Measurements from ENCODE around the gene PRSS33. TPM values are rescaled to one million over a fixed set of nuclear protein-coding genes. Genes with fewer than 3 reads are reported as not detected.

PRSS33 gene
- total RNA-seq, 1 donor from 2014 or later = not detected

DNA sequence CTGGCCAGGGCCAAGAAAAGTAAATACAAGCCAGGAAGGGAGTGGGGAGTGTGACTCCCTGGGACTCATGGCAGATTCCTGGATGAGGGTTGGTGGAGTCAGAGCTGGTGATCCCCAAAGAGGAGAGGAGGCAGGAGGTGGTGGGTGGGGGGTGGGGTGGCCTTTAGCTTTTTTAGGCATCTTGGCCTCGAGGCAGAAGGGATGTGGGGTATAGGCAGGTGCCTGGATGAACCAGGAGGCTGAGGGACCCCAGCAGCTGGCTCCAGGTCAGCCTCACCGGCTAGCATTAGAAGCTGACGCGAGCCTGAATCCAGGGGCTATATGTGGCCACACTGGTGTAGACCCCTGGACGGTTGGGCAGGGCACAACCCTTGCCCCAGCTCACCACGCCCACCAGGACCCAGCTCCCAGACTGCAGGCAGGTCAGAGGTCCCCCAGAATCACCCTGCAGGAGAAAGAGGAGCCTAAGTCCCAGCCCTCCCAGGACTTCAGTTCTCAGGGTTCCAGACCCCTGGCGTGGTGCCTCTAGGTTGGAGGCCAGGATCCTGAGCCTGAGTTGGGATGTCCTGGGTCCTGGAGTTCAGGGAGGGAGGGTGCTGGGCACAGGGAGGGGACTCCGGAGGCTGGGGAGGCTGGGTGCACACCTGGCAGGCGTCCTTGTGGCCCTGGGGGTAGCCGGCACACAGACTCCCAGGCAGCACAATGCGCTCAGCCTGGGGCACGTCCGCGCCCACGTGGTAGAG lies 2.8 kb downstream of the PRSS33 start:
- no peaks in the 10 kb centered on the region for H3K36me3 ChIP-seq (ENCODE audit: control insufficient read depth, insufficient read depth, low read length)
- no peak for DNase-seq (ENCODE audit: low read depth)
- no peak for FAIRE-seq

DNA sequence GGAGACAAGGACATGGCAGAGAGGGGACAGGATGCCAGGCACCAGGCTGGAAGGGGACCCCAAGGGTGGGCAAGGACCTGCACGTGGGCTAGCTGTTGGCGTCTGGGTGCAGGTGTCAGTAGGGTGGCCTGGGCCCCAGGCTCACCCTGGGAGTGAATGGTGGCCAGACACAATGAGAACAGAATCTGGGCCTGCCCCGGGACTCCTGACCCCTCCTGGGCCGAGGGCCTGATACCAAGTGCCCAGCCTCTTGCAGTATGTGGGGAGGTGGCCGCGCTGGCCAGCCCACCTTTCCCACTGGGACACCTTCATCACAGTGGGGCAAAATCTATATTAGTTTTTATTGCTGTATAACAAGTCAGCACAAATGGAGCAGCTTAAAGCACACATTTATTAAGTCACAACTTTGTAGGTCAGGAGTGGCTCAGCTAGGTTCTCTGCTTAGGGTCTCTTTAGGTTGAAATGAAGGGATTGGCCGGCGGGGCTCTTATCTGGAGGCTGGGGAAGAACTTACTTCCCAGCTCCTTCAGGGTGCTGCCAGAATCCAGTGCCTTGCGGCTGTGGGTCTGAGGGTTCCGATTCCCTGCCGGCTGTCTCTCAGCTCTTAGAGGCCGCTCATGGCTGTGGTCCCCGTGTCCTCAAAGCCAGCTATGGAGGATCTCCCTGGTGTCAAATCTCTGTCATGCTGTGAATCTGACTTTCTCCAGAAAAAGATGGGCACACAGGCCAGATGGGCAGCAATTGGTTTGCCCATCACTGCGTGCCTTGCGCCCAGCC lies 3.6 kb downstream of the PRSS33 start:
- Histone ChIP-seq H3K27me3 (ENCODE audit: control insufficient read depth, insufficient read depth, low read length) (peaks cover 20% of the 10 kb centered on the region), H3K36me3 (ENCODE audit: control insufficient read depth, insufficient read depth, low read length) (no peaks in the 10 kb centered on the region), H3K4me3 (ENCODE audit: low read depth, low read length) (no peak overlapping the region)
- DNase-seq (ENCODE audit: low read depth) (no peak), FAIRE-seq (no peak)
- TF ChIP-seq, protein P1, sequence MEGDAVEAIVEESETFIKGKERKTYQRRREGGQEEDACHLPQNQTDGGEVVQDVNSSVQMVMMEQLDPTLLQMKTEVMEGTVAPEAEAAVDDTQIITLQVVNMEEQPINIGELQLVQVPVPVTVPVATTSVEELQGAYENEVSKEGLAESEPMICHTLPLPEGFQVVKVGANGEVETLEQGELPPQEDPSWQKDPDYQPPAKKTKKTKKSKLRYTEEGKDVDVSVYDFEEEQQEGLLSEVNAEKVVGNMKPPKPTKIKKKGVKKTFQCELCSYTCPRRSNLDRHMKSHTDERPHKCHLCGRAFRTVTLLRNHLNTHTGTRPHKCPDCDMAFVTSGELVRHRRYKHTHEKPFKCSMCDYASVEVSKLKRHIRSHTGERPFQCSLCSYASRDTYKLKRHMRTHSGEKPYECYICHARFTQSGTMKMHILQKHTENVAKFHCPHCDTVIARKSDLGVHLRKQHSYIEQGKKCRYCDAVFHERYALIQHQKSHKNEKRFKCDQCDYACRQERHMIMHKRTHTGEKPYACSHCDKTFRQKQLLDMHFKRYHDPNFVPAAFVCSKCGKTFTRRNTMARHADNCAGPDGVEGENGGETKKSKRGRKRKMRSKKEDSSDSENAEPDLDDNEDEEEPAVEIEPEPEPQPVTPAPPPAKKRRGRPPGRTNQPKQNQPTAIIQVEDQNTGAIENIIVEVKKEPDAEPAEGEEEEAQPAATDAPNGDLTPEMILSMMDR (IDR thresholded peaks at IDR 0.05; ENCODE audit: insufficient read depth, low read length, severe bottlenecking) = no peak

More for the DNA sequence above, 2.8 kb downstream of the PRSS33 start:
- peaks cover 20% of the 10 kb centered on the region for H3K27me3 ChIP-seq (ENCODE audit: control insufficient read depth, insufficient read depth, low read length)
- TF ChIP-seq, protein P1 (IDR thresholded peaks at IDR 0.05; ENCODE audit: insufficient read depth, low read length, severe bottlenecking) = no peak
- H3K4me3 ChIP-seq (ENCODE audit: low read depth, low read length) = no peak overlapping the region

DNA sequence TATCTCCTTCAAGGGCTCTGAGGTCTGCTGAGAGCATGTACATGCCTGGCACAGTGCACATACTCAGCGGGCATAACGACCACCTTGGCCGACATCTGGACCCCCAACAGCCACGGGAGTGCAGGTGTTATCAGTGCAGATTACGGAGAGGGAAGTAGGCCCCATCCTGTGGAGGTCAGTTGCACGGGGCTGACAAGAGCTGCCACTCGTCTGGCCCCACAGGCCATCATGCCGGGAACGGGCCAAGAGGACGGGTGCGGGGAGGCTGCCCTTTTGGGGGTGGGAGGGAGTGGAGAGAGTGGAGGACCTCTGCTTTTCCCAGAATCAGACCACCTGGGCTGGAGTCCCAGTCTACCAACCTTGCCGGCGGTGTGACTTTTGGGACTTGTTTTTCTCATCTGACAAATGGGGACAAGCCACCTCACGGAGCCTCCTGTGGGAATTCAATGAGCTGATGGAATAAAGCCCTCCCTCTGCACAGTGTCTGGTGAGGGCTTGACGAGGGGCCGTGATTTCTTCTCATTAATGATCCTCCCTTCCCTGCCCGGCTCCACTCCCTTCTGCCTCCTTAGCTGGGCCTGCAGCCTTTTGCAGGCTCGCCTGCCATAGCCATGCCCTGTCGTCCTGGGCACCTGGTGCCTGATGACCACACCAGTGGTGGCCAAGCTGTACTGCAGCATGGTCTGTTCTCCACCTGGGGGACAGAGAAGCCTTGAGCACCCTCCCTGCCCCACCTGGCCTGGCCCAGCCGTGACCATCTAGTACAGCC lies 4.6 kb downstream of the PRSS33 start:
- DNase-seq (ENCODE audit: low read depth) = no peak
- no peaks in the 10 kb centered on the region for H3K36me3 ChIP-seq (ENCODE audit: control insufficient read depth, insufficient read depth, low read length)
- no peak overlapping the region for H3K4me3 ChIP-seq (ENCODE audit: low read depth, low read length)
- TF ChIP-seq, protein P1 (IDR thresholded peaks at IDR 0.05; ENCODE audit: insufficient read depth, low read length, severe bottlenecking) = no peak
- H3K27me3 ChIP-seq (ENCODE audit: control insufficient read depth, insufficient read depth, low read length) = peaks cover 17% of the 10 kb centered on the region
- FAIRE-seq = no peak

DNA sequence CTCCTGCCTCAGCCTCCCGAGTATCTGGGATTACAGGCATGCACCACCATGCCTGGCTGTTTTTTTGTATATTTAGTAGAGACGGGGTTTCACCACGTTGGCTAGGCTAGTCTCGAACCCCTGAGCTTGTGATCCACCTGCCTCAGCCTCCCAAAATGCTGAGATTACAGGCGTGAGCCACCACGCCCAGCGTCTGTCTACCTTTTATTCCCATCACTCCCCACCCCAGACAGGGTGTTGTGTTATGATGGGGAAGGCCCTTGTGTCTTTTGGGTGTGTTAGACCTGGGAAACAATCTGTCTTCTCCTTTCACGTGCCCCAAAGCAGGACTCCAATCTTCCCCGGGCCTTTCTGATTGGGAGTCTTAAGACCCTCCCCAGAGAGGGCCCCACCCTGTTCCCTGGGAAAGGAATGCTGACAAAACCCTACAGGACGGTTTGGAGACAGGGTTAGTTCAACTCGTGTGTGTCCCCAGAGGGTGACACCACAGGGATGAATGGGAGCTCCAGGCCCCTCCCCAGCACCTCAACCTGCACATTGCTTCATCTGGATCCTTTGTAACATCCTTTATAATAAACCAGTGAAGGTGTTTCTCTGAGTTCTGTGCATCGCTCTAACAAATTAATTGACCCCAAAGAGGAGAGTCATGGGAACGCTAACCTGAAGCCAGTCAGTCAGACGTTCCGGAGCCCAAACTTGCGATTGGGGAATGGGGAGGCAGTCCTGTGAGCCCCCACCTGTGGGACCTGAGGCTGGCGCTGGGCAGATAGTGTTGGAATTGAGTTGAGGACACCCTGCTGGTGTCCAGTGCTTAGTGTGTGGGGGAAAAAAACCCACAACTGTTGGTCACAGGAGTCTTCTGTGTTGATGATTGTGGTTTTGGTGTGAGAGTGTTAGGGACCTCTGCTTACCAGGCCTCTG lies 7.1 kb downstream of the PRSS33 start:
- FAIRE-seq (no peak), DNase-seq (ENCODE audit: low read depth) (no peak)
- peaks cover under 1% of the 10 kb centered on the region for H3K36me3 ChIP-seq (ENCODE audit: control insufficient read depth, insufficient read depth, low read length)
- TF ChIP-seq, protein P1 (IDR thresholded peaks at IDR 0.05; ENCODE audit: insufficient read depth, low read length, severe bottlenecking) = no peak
- H3K4me3 ChIP-seq (ENCODE audit: low read depth, low read length) = no peak overlapping the region
- peaks cover 7% of the 10 kb centered on the region for H3K27me3 ChIP-seq (ENCODE audit: control insufficient read depth, insufficient read depth, low read length)
